ENCODE results near the gene PAPLN. TPM values are rescaled to one million over a fixed set of nuclear protein-coding genes. Genes with fewer than 3 reads are reported as not detected.

PAPLN gene
- total RNA-seq, 1 experiment from 2014 or later: 3.0 TPM

GRCh38 chr14:73220634-73221033 is 16.7 kb upstream of the PAPLN start:
- POLR2A ChIA-PET: no interaction called here
- H3K4me3 Mint-ChIP-seq (ENCODE audit: unreplicated experiment): no peak overlapping the region

DNA sequence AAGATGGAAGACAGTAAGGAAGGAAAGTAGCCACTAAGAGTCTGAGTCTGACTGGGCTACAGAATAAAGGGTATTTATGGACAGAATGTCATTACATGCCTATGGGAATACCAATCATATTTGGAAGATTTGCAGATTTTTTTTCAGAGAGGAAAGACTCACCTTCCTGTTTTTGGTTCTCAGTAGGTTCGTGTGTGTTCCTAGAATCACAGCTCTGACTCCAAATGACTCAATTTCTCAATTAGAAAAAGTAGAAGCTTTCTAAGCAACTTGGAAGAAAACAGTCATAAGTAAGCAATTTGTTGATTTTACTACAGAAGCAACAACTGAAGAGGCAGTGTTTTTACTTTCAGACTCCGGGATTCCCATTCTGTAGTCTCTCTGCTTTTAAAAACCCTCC is 15.4 kb upstream of the PAPLN start:
- intact Hi-C loops (cut with micrococcal nuclease; ENCODE audit: unreplicated experiment): no loop called here
- peaks cover 53% of the 10 kb centered on the region for H3K36me3 Mint-ChIP-seq (ENCODE audit: insufficient read depth, unreplicated experiment)
- DNase-seq: no peak
- no peaks in the 10 kb centered on the region for H3K4me1 Mint-ChIP-seq (ENCODE audit: low read depth, unreplicated experiment)
- H3K4me3 Mint-ChIP-seq (ENCODE audit: unreplicated experiment): no peak overlapping the region
- no peaks in the 10 kb centered on the region; the same call in none of the 2 replicates for H3K36me3 ChIP-seq (ENCODE audit: control insufficient read depth, insufficient read depth, low read length)
- TF ChIP-seq, protein P1, sequence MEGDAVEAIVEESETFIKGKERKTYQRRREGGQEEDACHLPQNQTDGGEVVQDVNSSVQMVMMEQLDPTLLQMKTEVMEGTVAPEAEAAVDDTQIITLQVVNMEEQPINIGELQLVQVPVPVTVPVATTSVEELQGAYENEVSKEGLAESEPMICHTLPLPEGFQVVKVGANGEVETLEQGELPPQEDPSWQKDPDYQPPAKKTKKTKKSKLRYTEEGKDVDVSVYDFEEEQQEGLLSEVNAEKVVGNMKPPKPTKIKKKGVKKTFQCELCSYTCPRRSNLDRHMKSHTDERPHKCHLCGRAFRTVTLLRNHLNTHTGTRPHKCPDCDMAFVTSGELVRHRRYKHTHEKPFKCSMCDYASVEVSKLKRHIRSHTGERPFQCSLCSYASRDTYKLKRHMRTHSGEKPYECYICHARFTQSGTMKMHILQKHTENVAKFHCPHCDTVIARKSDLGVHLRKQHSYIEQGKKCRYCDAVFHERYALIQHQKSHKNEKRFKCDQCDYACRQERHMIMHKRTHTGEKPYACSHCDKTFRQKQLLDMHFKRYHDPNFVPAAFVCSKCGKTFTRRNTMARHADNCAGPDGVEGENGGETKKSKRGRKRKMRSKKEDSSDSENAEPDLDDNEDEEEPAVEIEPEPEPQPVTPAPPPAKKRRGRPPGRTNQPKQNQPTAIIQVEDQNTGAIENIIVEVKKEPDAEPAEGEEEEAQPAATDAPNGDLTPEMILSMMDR (IDR thresholded peaks at IDR 0.05; ENCODE audit: insufficient read depth in 1 of 2, low read depth in 1 of 2, low read length in 1 of 2, severe bottlenecking in 1 of 2, unreplicated experiment in 1 of 2): no peak
- no peaks in the 10 kb centered on the region for H3K4me1 ChIP-seq
- no peaks in the 10 kb centered on the region for H3K9me3 Mint-ChIP-seq (ENCODE audit: unreplicated experiment)
- H3K27me3 Mint-ChIP-seq (ENCODE audit: insufficient read depth, unreplicated experiment): no peaks in the 10 kb centered on the region
- H3K9me3 ChIP-seq: no peaks in the 10 kb centered on the region
- BruUV-seq (replicated peaks): no TSS peak
- no peak overlapping the region for H3K4me3 ChIP-seq (ENCODE audit: low read depth, low read length)
- no peaks in the 10 kb centered on the region for H3K27me3 ChIP-seq (replicated peaks; ENCODE audit: control insufficient read depth, insufficient read depth, low read length)
- POLR2A ChIA-PET: no interaction called here
- H3K27ac Mint-ChIP-seq (ENCODE audit: unreplicated experiment): no peak overlapping the region
- CTCF ChIA-PET: no interaction called here

More at GRCh38 chr14:73220634-73221033, 16.7 kb upstream of the PAPLN start:
- H3K27ac Mint-ChIP-seq (ENCODE audit: unreplicated experiment): no peak overlapping the region
- no TSS peak for BruUV-seq (replicated peaks)
- no peaks in the 10 kb centered on the region for H3K4me1 Mint-ChIP-seq (ENCODE audit: low read depth, unreplicated experiment)
- CTCF ChIA-PET: no interaction called here
- no peaks in the 10 kb centered on the region for H3K27me3 Mint-ChIP-seq (ENCODE audit: insufficient read depth, unreplicated experiment)
- H3K36me3 ChIP-seq (ENCODE audit: control insufficient read depth, insufficient read depth, low read length): no peaks in the 10 kb centered on the region; the same call in 1 of the 2 replicates
- intact Hi-C loops (cut with micrococcal nuclease; ENCODE audit: unreplicated experiment): no loop called here
- no peaks in the 10 kb centered on the region for H3K27me3 ChIP-seq (replicated peaks; ENCODE audit: control insufficient read depth, insufficient read depth, low read length)
- no peak overlapping the region for H3K4me3 ChIP-seq (ENCODE audit: low read depth, low read length)
- no peaks in the 10 kb centered on the region for H3K9me3 ChIP-seq
- no peaks in the 10 kb centered on the region for H3K9me3 Mint-ChIP-seq (ENCODE audit: unreplicated experiment)
- H3K4me1 ChIP-seq: no peaks in the 10 kb centered on the region
- no peak for DNase-seq
- TF ChIP-seq, protein P1 (IDR thresholded peaks at IDR 0.05; ENCODE audit: insufficient read depth in 1 of 2, low read depth in 1 of 2, low read length in 1 of 2, severe bottlenecking in 1 of 2, unreplicated experiment in 1 of 2): no peak
- peaks cover 56% of the 10 kb centered on the region for H3K36me3 Mint-ChIP-seq (ENCODE audit: insufficient read depth, unreplicated experiment)

DNA sequence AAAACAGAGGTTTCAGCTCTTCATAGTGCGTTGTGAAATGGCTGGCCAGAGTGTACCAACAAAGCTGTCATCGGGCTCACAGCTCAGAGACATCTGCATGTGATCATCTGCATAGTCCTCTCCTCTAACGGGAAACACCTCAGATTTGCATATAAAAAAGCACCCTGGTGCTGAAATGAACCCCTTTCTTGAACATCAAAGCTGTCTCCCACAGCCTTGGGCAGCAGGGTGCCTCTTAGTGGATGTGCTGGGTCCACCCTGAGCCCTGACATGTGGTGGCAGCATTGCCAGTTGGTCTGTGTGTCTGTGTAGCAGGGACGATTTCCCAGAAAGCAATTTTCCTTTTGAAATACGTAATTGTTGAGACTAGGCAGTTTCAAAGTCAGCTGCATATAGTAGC is 14.3 kb upstream of the PAPLN start:
- no peaks in the 10 kb centered on the region for H3K27me3 Mint-ChIP-seq (ENCODE audit: insufficient read depth, unreplicated experiment)
- no peak overlapping the region for H3K4me3 Mint-ChIP-seq (ENCODE audit: unreplicated experiment)
- no peaks in the 10 kb centered on the region for H3K9me3 ChIP-seq
- H3K27ac Mint-ChIP-seq (ENCODE audit: unreplicated experiment): no peak overlapping the region
- no peak for DNase-seq
- POLR2A ChIA-PET: no interaction called here
- BruUV-seq (replicated peaks): no TSS peak
- TF ChIP-seq, protein P1 (IDR thresholded peaks at IDR 0.05; ENCODE audit: insufficient read depth in 1 of 2, low read depth in 1 of 2, low read length in 1 of 2, severe bottlenecking in 1 of 2, unreplicated experiment in 1 of 2): no peak
- H3K36me3 Mint-ChIP-seq (ENCODE audit: insufficient read depth, unreplicated experiment): peaks cover 51% of the 10 kb centered on the region
- no peaks in the 10 kb centered on the region for H3K4me1 Mint-ChIP-seq (ENCODE audit: low read depth, unreplicated experiment)
- H3K27me3 ChIP-seq (replicated peaks; ENCODE audit: control insufficient read depth, insufficient read depth, low read length): no peaks in the 10 kb centered on the region
- H3K36me3 ChIP-seq (ENCODE audit: control insufficient read depth, insufficient read depth, low read length): no peaks in the 10 kb centered on the region; the same call in 1 of the 2 replicates
- no peak overlapping the region for H3K4me3 ChIP-seq (ENCODE audit: low read depth, low read length)
- CTCF ChIA-PET: interaction anchor here (0.6 kb wide), 1 partner anchor 10 kb away, joined by 3 read pairs; no protein-coding TSS in a partner anchor
- intact Hi-C loops (cut with micrococcal nuclease; ENCODE audit: unreplicated experiment): no loop called here
- H3K9me3 Mint-ChIP-seq (ENCODE audit: unreplicated experiment): no peaks in the 10 kb centered on the region
- H3K4me1 ChIP-seq: no peaks in the 10 kb centered on the region
